SK-N-DZ (cell line): ENCODE results near the gene ZNF625. TPM values are rescaled to one million over a fixed set of nuclear protein-coding genes. Genes with fewer than 3 reads are reported as not detected.
A peak's percentile ranks its signal among the peaks of the same experiment; 100 is the strongest.

Source experiments
- DNase-seq: peaks from one replicate; pipeline ENCODE4 v3.0.0-alpha.2; 2015; ENCODE audit warnings: low spot score
- polyA plus RNA-seq, 2 experiments: library from polyadenylated mRNA; depleted of rRNA; stranded (reverse); fragments of >200 nt; gene quantifications; 2 replicates each; pipeline ENCODE4 v1.2.3, GENCODE V29; 2014

The ZNF625 gene
- polyA plus RNA-seq (2014; cell fraction: cytosol; rRNA removed): 5.5 and 7.5 TPM in 2 replicates
- 2.9 and 7.2 TPM in 2 replicates for polyA plus RNA-seq (2014; cell fraction: nucleus; rRNA removed)

DNA sequence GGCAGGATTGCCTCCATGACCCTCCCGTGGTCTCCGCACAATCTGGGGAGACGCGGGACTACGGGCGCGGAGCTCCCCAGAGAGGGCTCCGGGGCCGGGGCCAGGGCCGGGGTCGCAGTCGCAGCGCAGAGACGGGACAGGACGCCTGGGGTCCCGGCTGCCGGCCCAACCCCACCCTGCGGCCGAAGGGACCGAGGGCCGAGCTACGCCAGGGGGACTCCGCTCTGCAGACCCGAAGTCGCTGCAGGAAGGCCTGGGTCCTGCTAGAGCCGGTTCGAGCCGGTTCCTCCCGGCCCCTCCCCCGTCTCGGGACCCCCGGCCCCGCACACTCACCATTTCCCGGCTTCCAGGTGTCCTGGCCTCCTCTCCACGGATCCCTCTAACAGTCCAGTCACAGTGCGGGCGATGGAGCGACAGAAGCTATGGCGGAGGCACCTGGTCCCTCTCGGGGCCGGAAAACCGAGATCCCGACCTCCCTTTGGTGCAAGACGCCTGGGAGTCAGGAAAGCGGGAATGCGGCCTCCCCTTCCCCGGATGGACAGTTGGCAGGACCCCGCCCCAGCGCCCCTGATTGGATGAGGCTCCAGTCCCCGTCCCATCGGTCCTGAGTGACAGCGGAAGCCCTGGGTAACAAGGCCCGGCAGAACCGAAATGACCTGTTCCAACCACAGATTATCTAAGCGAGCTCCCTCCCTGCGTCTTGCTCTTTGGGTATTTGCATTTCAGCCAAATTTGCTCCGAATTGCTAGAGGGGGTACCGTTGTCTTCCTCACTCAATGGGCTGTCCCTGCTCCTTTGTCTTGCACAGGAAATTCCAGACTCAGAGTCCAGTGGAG, at the start of gene ZNF625:
Gene ZNF625, minus strand, starts transcription at position 512 of the 836 bp plus-strand sequence. Its CDS starts 176 bp downstream, at position 336.
- DNase-seq: peak; percentile 92

DNA sequence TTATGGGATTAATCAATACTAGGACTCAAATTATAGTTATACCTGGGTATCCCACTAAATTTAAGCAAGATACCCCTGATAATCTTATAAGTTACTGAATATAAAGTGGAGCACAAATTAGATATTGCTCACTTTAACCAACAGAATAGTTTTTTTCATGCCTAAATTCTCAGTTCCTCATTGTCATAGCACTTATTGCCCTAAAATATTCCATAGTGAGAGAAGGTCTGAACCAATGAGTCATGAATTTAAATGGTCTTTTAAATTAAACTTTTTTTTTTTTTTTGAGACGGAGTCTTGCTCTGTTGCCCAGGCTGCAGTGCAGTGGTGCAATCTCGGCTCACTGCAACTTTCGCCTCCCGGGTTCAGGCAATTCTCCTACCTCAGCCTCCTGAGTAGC, 48.8 kb upstream of the ZNF625 start:
- no peak for DNase-seq

DNA sequence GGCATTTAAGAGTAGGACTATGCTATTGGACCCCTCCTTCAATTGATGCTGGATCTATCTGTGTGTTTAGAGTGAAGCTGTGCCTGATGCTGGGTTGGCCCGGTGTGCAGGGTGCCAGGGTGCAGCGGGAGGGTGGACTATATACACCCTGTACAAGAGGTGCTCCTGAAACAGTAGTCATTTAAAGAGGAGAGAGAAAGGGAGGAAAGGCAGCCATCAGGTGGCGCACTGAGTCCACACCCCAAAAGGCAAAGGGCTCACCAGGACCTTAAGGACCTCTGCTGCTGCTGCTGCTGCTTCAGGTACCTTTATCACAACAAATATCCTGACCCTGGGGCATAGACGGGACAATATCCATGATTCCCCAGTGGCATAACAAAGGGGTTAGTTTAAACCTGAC, 45.7 kb upstream of the ZNF625 start:
- peak; percentile 26 for DNase-seq

DNA sequence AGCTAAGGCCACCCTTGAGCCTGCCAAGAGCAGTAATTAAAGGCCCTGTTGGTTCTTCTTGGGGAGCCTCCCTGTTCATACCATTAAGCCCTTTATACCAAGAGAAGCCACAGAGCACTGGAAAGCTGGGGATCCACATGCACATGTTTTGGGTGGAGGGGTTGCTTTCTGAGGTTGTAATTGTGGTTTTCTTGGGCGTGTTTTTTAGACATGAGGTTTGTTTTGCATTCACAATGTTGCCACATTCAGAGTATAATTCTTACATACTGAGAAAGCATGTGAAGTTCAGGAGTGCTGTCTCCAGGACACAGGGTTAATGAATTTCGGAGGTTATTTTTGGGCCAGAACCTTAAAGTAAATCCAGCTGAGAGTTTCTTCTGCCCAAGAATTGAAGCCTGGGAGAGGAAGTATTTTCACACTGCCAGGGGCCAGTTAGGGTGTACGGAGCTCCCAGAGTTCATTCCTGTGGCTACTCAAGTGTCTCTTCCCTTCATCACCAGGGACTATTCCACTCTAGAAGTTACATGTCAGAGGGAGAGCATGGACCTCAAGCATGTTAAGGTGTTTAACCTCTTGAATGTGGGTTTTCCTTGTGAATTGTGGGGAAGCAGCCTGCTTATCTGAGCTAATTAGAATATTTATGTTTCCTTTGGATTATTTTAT, 43.4 kb upstream of the ZNF625 start:
- DNase-seq: no peak

DNA sequence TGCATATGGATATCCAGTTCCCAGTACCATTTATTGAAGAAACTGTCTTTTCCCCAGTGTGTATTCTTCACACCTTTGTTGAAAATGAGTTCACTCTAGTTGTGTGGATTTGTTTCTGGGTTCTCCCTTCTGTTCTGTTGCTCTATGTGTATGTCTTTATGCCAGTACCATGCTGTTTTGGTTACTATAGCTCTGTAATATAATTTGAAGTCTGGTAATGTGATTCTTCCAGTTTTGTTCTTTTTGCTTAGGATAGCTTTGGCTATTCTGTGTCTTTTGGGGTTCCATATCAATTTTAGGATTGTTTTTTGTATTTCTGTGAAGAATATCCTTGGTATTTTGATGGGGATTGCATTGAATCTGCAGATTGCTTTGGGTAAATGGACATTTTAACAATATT, 41.6 kb upstream of the ZNF625 start:
- DNase-seq: no peak

DNA sequence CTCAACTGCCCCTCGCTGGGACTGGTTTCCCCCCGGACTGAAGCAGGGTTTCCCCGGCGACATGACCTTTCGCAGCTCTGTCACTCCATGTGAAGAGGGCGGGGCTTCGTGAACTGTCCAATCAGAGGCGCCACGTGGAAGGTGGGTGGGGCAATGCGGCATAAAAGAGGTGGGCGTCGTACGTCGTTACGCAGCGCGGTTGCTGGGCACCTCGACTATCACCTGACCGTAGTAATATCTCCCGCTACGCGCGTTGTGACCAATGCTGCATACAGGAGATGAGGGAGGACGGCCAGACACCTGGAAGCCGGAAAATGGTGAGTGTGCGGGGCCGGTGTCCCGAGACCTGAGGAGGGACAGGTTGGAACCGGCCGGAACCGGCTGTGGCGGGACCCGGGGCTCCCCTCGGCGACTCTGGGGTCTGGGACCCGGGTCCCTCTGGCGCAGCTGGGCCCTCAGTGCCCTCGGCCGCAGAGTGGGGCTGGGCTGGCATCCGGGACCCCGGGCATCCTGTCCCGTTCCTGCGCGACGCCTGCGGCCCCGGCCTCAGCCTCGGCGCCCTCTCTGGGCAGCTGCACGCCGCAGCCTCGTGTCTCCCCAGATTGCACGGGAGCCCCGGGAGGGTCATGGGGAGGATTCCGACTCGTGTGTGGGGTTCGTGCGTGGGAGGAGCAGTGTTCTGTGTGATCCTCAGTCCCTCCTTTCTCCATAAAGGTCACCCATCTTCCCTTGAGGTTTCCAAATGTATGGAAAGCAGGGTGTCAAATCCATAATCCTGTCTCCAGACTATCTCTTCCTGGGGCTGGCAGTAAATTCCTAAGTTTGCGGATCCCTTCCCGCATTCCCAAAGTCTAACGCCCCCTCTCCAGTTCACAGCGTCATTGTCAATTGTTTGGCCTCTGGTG, 38.5 kb upstream of the ZNF625 start:
- peak; percentile 88 for DNase-seq

DNA sequence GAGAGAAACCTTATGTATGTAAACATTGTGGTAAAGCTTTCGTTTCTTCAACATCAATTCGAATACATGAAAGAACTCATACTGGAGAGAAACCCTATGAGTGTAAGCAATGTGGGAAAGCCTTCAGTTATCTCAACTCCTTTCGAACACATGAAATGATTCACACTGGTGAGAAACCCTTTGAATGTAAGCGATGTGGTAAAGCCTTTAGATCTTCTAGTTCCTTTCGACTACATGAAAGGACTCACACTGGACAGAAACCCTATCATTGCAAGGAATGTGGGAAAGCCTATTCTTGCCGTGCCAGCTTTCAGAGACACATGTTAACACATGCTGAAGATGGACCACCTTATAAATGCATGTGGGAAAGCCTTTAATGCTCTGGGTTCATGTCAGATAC, 31.1 kb upstream of the ZNF625 start:
- no peak for DNase-seq

DNA sequence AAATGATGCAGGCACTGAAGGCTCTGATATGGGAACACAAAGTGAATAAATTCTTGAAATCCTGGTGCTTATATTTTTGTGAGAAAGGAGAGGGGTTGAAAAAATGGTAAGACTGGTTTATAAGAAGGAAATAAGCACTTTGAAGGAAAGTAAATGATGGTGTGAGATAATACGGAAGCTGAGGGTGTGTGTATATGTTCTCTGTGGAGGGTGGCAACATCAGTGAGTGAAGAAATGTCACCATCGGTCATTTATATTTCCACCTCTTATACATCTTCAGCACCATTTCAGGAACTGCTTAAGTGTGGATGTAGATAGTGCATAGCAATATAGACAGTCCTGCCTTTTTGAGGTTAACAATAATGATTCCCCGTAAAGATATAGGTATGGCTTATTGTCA, 23.8 kb upstream of the ZNF625 start:
- DNase-seq: no peak

DNA sequence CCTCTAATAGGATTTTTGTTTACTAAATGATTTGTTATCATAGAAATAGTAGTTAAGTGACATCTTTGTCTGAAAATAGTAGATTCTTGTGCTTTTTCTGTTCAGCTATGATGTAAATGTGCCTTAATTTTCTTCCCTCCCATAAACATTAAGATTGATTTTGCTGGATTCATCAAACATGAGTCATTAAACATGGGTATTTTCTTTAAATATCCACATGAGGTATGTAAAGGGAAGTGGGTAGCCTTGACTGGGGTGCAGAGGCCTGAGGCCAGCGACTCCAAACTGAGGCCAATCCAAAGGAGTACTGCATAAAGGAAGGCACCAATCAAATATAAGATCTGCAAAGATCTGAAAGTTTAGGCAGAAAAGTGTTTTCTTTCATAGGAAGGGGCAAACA, 10.1 kb upstream of the ZNF625 start:
- no peak for DNase-seq

DNA sequence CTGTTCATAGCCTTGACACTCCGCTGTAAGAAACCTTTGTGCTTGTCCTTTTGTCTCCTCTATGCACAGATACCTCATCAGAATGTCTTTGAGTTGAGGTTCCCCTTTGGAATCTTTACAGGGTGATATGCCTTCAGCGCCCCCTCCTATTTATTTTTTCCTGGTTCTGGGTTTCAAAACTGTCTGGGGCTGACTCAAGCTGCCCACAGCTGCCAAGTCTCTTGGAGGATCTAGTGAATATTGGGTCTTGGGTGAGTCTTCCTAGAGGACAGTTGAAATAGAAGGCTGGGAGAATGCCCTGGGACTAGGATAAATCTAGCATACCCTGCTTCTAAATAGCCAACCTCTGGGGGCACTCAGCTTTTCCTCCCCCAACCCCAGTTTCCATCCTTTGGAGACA, 7.3 kb upstream of the ZNF625 start:
- DNase-seq: no peak

DNA sequence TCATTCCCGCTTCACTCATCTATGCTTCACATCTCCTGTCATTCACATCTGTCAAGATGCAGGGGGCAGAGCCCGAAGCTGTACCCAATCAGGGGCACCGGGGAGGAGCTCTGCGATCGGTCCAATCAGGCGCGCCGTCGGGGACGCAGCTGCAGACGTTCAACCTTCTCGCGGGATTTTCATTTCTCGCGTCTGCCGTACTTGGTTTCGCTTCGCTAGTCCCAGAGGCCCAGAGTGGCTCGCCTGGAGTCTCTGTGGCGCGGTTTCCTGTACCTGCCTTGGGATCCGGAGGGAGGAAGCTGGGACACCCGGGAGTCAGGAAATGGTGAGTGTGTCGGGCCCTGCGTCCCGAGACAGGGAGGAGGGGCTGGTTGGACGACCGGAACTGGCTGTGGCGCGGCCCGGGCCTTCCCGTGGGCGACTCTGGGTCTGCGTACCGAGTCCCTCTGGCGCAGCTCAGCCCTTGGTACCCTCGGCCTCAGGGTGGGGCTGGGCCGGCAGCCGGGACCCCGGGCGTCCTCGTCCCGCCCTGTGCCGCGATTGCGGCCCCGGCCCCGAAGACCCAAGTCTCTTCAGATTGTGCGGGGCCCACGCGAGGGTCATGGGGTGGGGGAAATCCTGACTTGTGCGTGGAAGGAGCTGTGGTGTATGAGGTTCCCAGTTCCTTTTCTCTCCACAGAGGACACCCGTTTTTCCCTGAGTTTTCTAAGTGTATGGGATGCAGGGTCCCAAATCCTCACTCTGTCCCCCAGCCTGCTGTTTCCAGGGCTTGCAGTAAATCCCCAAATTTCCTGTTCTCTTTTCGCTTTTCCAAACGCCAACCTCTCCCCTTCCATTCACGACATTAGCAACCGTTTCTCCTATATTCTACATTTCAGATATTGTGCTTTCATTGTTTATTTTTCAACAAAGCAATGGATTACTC, 6.6 kb upstream of the ZNF625 start, which contains the start of gene ZNF136:
Gene ZNF136, plus strand, starts transcription at position 215 of the 925 bp plus-strand sequence. Its CDS starts 108 bp downstream, at position 323.
- peak; percentile 93 for DNase-seq

DNA sequence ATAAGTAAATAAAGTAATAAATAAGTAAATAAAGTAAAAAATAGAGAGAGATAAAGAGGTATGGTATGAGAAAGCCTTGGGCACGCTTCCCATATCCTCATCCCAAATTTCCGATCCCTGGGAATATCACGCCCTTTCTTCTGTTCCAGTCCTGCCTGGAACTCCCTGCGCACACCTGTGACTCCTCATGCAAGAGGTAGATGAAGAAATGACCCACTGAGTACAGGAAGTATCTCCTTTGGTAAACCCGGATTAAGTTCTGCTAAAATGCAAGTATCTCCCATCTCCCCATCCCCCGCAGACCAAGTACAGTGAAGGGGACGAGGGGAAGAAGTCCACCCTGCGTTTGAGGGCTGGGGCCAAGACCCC, 6.0 kb upstream of the ZNF625 start:
- DNase-seq: no peak

DNA sequence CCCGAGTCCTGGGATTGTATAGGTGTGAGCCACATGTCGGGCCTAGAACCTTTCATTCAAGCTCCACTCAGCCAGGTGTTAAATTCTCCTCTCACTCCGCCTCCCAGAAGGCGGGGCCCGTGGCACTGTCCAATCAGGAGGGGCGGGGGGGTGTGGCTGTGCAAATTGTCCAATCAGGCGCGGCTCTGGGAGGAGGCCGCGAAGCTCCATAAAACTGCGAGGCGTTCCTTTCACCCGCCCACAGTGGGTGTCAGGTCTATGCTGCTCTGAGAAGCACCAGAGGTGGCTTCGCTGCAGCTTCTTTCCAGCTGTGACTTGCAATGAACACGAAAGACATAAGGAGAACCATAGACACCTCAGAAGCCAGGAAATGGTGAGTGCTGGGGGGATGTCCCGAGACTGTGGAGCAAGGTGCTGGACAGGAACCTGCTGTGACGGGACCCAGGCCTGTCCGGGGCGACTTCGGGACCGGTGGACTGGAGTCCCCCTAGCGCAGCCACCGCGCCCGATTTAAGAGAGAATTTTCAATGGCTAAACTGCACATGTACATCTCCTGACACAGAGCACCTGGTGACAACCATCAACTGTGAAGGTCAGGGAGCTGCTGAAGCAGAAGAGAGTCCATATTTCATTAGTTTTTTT, 3.4 kb upstream of the ZNF625 start:
- DNase-seq: no peak

DNA sequence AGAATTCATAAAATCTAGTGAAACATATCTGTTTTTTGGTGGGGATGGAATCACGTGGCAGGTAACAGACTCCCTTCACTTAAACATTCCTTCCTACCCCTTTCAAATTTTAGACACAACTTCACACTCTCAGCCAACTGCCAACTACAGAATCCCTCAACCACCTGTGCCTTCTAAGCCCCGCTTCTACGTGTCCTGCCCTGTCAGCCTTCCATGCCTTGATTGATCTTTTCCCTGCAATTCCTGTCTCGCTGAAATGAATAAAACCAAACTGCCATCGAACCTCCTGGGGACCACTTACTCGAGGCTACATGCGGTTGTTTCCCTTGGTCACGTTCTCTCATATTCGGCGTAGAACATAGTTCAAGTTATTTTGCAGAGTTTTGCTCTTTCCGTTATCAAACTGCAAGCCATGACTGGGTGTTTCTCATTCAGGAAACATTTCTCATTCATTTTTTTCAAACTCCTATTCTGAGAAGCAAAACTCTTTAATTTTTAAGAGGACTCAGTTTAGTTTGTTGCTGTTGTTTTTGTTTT, 1.1 kb downstream of the ZNF625 start:
- no peak for DNase-seq

DNA sequence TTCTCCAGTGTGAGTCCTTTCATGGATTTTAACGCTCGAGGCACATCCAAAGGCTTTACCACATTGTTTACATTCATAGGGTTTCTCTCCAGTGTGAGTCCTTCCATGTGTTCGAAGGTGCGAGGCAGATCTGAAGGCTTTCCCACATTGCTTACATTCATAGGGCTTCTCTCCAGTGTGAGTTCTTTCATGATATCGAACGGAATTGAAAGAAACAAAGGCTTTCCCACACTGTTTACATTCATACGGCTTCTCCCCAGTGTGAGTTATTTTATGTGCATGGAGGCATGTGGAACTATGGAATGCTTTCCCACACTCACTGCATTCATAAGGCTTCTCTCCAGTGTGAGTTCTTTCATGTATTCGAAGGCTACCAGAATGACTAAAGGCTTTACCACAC, 11.2 kb downstream of the ZNF625 start:
- no peak for DNase-seq

DNA sequence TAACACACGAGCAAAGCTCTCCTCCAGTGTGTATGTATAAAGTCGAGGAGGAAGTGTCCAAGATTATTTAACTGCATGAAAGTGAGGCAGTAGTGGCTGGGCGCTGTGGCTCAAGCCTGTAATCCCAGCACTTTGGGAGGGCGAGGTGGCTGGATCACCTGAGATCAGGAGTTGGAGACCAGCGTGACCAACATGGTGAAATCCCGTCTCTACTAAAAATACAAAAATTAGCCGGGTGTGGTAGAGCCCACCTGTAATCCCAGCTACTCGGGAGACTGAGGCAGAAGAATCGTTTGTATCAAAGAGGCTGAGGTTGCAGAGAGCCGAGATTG, 15.2 kb downstream of the ZNF625 start:
- no peak for DNase-seq

DNA sequence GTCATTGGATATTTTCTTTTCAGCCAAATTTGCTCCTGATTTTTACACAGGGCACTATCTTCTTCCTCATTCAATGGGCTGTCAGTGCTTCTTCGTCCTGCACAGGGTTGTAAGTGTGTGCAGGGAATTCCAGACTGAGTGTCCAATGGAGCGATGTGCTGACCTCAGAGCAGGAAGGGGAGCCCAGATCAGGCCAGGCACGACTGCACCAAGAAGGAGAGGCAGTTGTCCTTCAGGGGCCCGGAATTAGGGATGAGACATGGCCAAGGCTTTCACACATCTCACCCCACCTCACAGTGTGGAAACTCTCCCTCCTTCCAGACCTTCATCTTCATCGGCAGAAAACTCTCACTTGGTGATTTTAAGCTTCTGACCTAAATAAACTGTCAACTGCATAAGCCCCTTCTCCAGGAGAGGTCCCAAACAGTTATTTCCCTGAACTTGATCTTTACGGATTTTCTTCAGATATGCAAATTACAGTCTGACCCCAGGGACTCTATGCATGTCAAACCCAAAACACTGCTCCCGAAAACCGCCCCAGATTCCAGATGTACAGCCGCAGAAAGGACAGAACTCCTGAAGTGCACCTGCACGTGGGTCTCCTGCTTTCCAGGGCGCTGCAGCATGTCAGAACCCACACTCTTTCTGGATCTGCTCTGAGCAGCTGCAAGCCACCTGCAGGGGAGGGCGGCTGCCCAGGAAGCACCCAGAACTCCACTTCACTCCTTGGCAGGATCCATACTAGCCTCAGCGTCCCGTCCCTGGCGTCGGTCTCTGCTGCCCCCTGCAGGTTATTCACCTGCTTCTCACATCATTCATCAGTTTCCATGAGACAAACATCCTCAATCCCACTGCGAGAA, 15.8 kb downstream of the ZNF625 start:
- DNase-seq: peak; percentile 76

DNA sequence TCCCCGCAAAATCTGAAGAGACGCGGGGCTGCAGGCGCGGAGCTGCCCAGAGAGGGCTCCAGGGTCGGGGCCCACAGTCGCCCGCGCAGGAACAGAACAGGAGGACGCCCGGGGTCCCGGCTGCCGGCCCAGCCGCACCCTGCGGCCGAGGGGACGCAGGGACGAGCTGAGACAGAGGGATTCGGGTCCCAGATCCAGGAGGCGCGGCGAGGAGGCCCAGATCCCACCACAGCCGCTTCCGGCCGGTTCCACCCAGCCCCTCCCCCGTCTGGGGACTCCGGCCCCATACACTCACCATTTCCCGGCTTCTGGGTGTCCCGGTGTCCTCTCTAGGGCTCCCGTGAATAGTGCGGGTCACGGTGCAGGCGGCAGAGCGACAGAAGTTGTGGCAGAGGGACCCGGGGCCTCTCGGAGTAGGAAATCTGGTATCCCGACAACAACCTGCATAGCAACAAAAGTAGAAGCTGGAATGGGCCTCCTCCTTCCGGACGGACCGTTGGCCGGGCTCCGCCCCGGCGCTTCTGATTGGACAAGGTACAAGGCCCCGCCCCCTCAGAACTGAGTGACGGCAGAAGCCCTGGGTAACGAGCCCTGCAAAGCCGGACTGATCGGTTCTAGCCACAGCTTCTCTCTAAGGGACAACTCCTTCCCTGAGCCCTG, 16.5 kb downstream of the ZNF625 start, which contains the start of gene ZNF20:
Gene ZNF20, minus strand, starts transcription at position 466 of the 660 bp plus-strand sequence. Its CDS starts 168 bp downstream, at position 298.
- peak; percentile 90 for DNase-seq
